ENCODE results near the gene ZSCAN20.

The ZSCAN20 gene

GRCh38 chr1:33482412-33482811, 10.0 kb downstream of the ZSCAN20 start:
- Histone ChIP-seq H3K79me2 (ENCODE audit: control insufficient read depth, low read length) (no peaks in the 10 kb centered on the region), H3K4me3 (ENCODE audit: low read length) (no peak overlapping the region), H3K27me3 (ENCODE audit: control insufficient read depth, low read length) (no peaks in the 10 kb centered on the region), H3K9me3 (ENCODE audit: control insufficient read depth, insufficient read depth, low read length) (no peaks in the 10 kb centered on the region), H4K20me1 (ENCODE audit: control insufficient read depth, insufficient read depth, low read depth, low read length) (no peaks in the 10 kb centered on the region), H3K27ac (ENCODE audit: low read depth, low read length) (no peak overlapping the region), H3K36me3 (ENCODE audit: control insufficient read depth, low read length) (peaks cover 35% of the 10 kb centered on the region), H3K4me1 (ENCODE audit: control insufficient read depth, low read length) (no peaks in the 10 kb centered on the region), H3K4me2 (ENCODE audit: low read length) (no peak overlapping the region), H3K9me2 (replicated peaks; ENCODE audit: control insufficient read depth, low read length) (no peaks in the 10 kb centered on the region), H3F3A (ENCODE audit: control insufficient read depth, insufficient read depth) (no peaks in the 10 kb centered on the region)
- TF ChIP-seq CTCF (IDR thresholded peaks at IDR 0.05; ENCODE audit: low read depth, low read length, poor library complexity, severe bottlenecking) (no peak), EZH2phosphoT487 (IDR thresholded peaks at IDR 0.05; ENCODE audit: borderline replicate concordance, low read length) (no peak)

GRCh38 chr1:33488624-33489023, 16.2 kb downstream of the ZSCAN20 start:
- H3K27ac ChIP-seq (ENCODE audit: low read depth, low read length) = no peak overlapping the region
- H3K4me2 ChIP-seq (ENCODE audit: low read length) = no peak overlapping the region
- H4K20me1 ChIP-seq (ENCODE audit: control insufficient read depth, insufficient read depth, low read depth, low read length) = no peaks in the 10 kb centered on the region
- no peaks in the 10 kb centered on the region for H3F3A ChIP-seq (ENCODE audit: control insufficient read depth, insufficient read depth)
- H3K27me3 ChIP-seq (ENCODE audit: control insufficient read depth, low read length) = no peaks in the 10 kb centered on the region
- H3K79me2 ChIP-seq (ENCODE audit: control insufficient read depth, low read length) = no peaks in the 10 kb centered on the region
- no peaks in the 10 kb centered on the region for H3K4me1 ChIP-seq (ENCODE audit: control insufficient read depth, low read length)
- H3K9me2 ChIP-seq (replicated peaks; ENCODE audit: control insufficient read depth, low read length) = no peaks in the 10 kb centered on the region
- H3K36me3 ChIP-seq (ENCODE audit: control insufficient read depth, low read length) = peaks cover 54% of the 10 kb centered on the region
- TF ChIP-seq EZH2phosphoT487 (IDR thresholded peaks at IDR 0.05; ENCODE audit: borderline replicate concordance, low read length) (no peak), CTCF (IDR thresholded peaks at IDR 0.05; ENCODE audit: low read depth, low read length, poor library complexity, severe bottlenecking) (no peak)
- peaks cover 8% of the 10 kb centered on the region for H3K9me3 ChIP-seq (ENCODE audit: control insufficient read depth, insufficient read depth, low read length)
- no peak overlapping the region for H3K4me3 ChIP-seq (ENCODE audit: low read length)

- no peaks in the 10 kb centered on the region for H3K27me3 ChIP-seq (ENCODE audit: control insufficient read depth, low read length)
- H3K4me3 ChIP-seq (ENCODE audit: low read length) = no peak overlapping the region
- peaks cover 32% of the 10 kb centered on the region for H3K9me3 ChIP-seq (ENCODE audit: control insufficient read depth, insufficient read depth, low read length)
- no peaks in the 10 kb centered on the region for H3F3A ChIP-seq (ENCODE audit: control insufficient read depth, insufficient read depth)
- no peaks in the 10 kb centered on the region for H3K79me2 ChIP-seq (ENCODE audit: control insufficient read depth, low read length)
- no peaks in the 10 kb centered on the region for H3K4me1 ChIP-seq (ENCODE audit: control insufficient read depth, low read length)
- H3K9me2 ChIP-seq (replicated peaks; ENCODE audit: control insufficient read depth, low read length) = no peaks in the 10 kb centered on the region
- TF ChIP-seq CTCF (IDR thresholded peaks at IDR 0.05; ENCODE audit: low read depth, low read length, poor library complexity, severe bottlenecking) = no peak
- no peak for TF ChIP-seq EZH2phosphoT487 (IDR thresholded peaks at IDR 0.05; ENCODE audit: borderline replicate concordance, low read length)
- no peak overlapping the region for H3K27ac ChIP-seq (ENCODE audit: low read depth, low read length)
- peaks cover 54% of the 10 kb centered on the region for H3K36me3 ChIP-seq (ENCODE audit: control insufficient read depth, low read length)
- no peaks in the 10 kb centered on the region for H4K20me1 ChIP-seq (ENCODE audit: control insufficient read depth, insufficient read depth, low read depth, low read length)
- H3K4me2 ChIP-seq (ENCODE audit: low read length) = no peak overlapping the region
Measured at GRCh38 chr1:33494929-33495328, 22.5 kb downstream of the ZSCAN20 start.

- H3K9me2 ChIP-seq (replicated peaks; ENCODE audit: control insufficient read depth, low read length) = no peaks in the 10 kb centered on the region
- H3K27me3 ChIP-seq (ENCODE audit: control insufficient read depth, low read length) = no peaks in the 10 kb centered on the region
- H3F3A ChIP-seq (ENCODE audit: control insufficient read depth, insufficient read depth) = no peaks in the 10 kb centered on the region
- no peak overlapping the region for H3K27ac ChIP-seq (ENCODE audit: low read depth, low read length)
- H3K4me3 ChIP-seq (ENCODE audit: low read length) = no peak overlapping the region
- H3K4me1 ChIP-seq (ENCODE audit: control insufficient read depth, low read length) = peaks cover 14% of the 10 kb centered on the region
- H4K20me1 ChIP-seq (ENCODE audit: control insufficient read depth, insufficient read depth, low read depth, low read length) = no peaks in the 10 kb centered on the region
- TF ChIP-seq CTCF (IDR thresholded peaks at IDR 0.05; ENCODE audit: low read depth, low read length, poor library complexity, severe bottlenecking) (no peak), EZH2phosphoT487 (IDR thresholded peaks at IDR 0.05; ENCODE audit: borderline replicate concordance, low read length) (no peak)
- H3K36me3 ChIP-seq (ENCODE audit: control insufficient read depth, low read length) = peaks cover 32% of the 10 kb centered on the region
- H3K79me2 ChIP-seq (ENCODE audit: control insufficient read depth, low read length) = no peaks in the 10 kb centered on the region
- peaks cover 32% of the 10 kb centered on the region for H3K9me3 ChIP-seq (ENCODE audit: control insufficient read depth, insufficient read depth, low read length)
- H3K4me2 ChIP-seq (ENCODE audit: low read length) = no peak overlapping the region
Measured at GRCh38 chr1:33497410-33497809, 25.0 kb downstream of the ZSCAN20 start.
